Stimulated activated CD8-positive, alpha-beta memory T cell treated with anti-CD3 and anti-CD28 coated beads, Interleukin-7, amount 100 ng/mL, for 1 hour (primary cell): ENCODE results near the gene TNS1.
"Not testable (repeated sequence)": the region's sequence is repeated elsewhere in the genome, so short reads cannot be mapped to it uniquely, and the experiment has no call there.

ENCODE experiments used
- DNase-seq, 2 donors: peaks; one replicate each; pipeline ENCODE4 v3.0.0-alpha.2; 2020; ENCODE audit warnings: low read depth in 2 of 2

Gene TNS1

DNA sequence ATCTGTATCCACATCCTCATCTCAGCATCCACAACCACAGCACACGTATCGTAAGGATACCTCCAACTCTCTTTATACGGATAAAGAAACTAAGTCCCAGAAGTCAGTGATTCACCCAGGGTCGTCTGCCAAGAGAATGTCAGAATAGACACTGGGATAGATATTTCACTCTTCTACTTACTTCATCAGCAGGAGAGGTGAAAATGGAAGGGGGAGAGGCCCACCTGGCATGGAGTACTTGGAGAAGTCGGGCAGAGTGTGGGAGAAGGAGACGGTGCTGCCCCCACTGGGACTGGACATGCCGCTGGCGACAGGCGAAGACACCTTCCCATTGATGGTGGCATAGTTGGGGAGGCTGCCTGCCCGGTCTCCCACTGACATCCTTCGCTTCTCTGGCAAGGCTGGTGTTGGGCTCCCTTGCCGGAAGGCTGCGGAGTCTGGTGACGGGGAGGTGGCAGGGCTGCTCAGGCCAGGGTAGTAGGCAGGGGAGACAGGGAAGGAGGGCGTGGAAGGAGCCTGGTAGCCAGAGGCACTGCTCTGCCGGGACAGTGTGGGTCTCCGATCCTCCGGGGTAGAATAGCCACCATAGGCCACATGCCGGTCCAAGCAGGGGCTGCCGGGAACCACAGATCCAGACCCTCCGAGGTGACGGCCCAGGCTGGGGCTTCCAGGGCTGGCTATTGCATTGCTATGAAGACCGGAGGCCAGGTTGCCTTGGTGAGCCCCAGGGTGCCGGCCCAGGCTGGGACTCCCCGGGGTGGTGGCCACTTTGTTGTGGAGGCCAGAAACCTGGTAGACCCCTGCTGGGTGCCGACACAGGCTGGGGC is 185.1 kb downstream of the TNS1 start:
- no peak for DNase-seq

DNA sequence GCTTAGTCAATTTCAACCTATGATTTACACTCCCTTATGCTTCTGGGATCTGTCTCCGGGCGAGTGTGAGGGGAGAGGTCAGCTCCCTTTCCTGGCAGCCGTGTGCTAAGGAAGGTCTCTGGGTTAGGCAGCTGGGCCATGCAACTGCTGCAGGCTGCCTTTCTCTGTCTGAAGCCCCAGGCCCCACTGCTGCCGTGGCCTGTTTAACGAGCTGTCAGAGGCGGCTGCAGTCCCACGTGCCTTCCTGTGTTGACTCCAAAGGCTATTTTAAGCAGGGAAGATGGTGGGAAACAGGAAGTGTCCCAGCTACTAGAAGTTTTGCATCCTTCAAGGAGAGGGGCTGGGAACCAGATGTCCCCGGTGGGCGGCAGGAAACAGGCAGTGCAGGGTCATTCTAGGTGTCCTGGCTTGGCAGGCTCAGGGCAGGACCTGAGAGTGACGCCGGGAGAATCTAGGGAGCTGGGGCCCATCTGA is 186.4 kb downstream of the TNS1 start:
- DNase-seq = no peak

GRCh38 chr2:217813828-217814227 is 189.0 kb downstream of the TNS1 start:
- DNase-seq = no peak

GRCh38 chr2:217812170-217812569 is 190.6 kb downstream of the TNS1 start:
- no peak for DNase-seq

- DNase-seq = no peak
Observed at GRCh38 chr2:217810260-217810659, 192.5 kb downstream of the TNS1 start.

DNA sequence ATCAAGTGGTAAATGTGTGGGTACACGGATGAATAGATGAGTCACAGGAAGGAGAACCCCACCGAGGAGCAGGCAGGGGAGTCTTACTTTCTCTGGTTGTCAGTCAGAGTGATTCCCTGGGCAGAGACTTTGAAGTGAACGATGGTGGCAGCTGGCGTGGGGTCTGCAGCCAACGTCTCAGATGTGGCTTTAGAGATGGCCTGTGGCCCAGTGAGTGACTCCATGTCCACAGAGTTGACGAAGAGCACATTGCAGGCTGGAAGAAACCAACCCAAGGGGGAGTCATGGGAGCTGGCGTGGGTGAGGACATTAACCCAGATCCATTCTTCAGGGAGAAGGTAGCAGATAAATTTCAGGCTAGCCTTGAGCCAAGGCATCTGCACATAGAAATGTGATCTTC is 193.1 kb downstream of the TNS1 start:
- no peak for DNase-seq

GRCh38 chr2:217808967-217809366 is 193.8 kb downstream of the TNS1 start:
- not testable (repeated sequence) for DNase-seq

- no peak for DNase-seq
Observed at GRCh38 chr2:217808326-217808725, 194.5 kb downstream of the TNS1 start.

GRCh38 chr2:217807753-217808152 is 195.0 kb downstream of the TNS1 start:
- DNase-seq = no peak

DNA sequence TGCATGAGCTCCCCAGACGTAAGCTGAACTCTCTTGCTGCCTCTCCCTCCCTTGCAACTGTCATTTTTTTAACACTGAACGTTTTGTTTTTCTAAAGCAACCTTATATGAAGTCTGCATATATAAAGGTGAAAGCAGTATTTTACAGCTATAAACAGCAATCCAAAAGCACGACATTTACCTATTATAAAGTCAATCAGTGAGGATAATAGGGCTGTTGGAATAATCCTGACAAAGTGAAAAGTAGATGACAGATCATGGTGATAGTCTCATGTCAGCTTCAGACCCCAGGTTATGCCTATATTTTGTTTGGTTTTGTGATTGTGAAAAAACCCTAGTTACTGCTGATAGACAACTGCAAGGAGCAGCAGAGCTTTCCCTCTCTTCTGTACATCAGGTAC is 195.8 kb downstream of the TNS1 start:
- DNase-seq = no peak

DNA sequence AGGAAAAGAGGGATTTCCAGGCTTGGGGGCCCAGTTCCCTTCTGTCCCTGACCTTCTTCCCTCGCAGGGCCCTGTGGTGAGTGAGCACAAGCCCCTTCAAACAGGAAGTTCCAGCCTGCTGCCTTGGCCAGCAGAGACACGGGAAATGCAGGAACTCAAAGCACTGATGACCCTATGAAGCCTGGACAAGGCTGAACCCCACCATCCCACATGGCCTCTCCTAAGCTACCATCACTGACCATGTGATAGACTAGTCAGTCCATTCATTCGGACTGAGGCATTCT is 196.4 kb downstream of the TNS1 start:
- no peak for DNase-seq

DNA sequence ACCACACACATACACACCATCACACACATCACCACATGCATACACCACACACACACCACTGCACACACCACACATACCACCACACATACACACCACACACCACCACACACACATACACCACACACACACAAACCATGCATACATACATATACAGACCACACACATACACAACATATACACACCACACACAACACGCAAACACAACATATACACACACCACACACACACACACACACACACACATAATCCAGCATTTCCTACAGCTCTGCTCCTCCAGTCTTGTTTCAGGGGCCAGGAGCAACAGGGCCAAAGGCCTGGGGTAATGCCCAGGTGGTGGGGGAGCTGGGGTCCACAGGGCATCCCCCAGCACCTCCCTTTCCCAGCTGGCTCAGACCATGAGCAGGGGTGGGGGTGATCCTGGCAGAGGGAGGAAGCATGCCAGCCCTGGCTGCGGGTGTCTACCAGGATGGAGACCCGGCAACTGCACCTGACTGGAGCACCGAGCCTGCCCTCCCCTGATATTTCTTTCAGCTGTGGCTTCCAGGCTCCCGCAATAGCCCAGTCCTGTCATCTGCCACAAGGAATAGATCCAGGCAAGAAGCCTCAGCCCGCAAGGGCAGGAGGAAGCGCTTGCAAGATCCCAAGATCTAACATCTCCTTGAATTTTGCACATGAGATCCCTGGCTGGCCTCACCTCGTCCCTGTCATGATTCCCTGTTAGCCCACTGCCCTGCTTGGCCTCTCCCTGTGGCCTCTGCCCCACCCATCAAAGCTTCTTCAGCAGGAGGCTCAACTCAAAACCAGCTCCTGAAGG is 196.9 kb downstream of the TNS1 start:
- DNase-seq = no peak

DNA sequence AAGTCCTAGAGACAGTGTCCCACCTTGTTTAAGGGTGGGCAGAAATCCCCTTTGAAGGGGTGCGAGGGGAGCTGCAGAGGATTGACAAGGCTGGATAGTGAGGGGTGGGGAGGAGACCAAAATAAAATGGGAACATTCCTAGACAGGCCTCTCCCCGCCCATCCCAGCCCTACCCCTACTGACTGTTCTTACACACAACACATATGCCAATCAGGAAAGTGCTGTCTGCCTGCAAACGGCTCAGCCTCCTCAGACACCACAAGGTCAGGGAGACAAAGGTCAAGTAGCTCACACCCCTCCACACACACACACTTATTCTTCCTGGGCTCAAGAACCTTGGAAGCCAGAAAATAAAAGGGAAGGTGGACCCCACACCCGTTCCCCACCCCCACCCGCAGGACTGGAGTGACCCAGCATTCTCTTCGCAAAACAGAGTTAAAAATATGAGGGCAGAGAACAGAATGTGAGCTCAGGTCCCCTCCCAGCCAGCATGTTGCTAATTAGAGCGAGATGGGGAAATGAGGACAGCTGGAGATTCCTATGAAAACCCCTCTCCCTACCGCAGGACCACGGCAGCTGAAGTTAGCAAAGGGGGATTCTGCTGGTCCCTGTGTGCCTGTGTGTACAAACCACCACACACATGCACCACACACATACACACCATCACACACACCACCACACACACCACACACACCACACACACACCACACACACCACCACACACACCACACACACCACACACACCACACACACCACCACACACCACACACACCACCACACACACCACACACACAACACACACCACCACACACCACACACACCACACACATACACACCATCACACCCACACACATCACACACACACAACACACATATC is 197.8 kb downstream of the TNS1 start:
- no peak for DNase-seq

- DNase-seq = no peak
Observed at GRCh38 chr2:217804338-217804737, 198.5 kb downstream of the TNS1 start.

GRCh38 chr2:217803653-217803960 is 199.2 kb downstream of the TNS1 start:
- no peak for DNase-seq

DNA sequence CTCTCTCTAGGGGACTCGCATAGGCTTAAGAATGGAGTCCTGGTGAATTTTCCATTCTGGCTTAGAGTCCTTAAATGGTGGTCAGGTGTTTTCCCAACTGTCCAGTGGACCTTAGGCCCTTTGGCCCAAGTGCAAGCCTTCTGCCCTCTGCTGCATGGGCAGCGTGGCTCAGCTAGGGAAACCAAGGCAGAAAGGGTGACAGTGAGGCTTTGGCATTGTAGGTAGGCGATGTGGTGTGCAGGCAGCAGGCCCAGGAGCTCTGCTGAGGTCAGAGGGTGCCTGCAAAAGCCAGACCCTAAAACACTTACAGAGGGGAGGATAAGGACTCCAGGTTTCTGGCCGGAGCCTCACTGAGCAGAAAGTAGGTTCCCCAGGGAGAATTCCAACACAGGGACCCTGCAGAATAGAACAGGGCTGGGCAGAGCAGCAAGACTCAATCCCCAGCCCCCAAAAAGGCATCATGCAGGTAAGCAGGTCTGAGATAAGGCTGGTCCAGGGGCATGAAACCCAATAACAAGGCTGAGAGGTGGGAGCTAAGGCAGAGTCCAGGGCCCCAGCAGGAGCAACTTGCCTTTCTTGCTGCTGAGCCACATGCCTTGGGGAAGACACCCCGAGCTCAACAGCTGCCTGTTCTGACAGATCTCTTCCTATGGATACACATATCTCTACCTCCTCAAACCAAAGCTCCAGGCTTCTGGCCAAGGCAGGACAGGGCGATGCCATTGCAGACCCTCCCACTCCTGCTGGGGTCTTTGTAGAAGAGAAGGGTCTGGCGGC is 199.7 kb downstream of the TNS1 start:
- DNase-seq = no peak

DNA sequence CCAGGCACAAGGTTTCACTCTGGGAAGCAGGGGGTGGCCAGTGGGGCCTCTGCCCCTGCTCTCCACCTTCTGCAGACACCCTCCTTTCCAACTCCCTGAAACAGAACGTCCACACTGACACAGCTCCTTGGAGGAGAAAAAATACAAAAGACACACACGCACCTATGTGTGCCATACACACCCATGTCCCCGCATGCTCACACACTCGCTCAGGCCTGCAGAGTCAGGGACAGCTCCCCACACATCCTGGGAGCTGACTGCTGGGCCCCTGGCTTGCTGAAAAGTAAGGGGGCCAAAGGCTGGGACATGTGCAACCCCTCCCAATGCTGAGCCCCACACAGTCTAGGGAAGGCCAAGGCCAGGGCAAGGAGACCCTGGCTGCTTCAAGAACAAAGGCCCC is 200.5 kb downstream of the TNS1 start:
- DNase-seq = no peak

GRCh38 chr2:217801711-217802110 is 201.1 kb downstream of the TNS1 start:
- DNase-seq = no peak

- no peak for DNase-seq
Observed at GRCh38 chr2:217801115-217801531, 201.7 kb downstream of the TNS1 start.

DNA sequence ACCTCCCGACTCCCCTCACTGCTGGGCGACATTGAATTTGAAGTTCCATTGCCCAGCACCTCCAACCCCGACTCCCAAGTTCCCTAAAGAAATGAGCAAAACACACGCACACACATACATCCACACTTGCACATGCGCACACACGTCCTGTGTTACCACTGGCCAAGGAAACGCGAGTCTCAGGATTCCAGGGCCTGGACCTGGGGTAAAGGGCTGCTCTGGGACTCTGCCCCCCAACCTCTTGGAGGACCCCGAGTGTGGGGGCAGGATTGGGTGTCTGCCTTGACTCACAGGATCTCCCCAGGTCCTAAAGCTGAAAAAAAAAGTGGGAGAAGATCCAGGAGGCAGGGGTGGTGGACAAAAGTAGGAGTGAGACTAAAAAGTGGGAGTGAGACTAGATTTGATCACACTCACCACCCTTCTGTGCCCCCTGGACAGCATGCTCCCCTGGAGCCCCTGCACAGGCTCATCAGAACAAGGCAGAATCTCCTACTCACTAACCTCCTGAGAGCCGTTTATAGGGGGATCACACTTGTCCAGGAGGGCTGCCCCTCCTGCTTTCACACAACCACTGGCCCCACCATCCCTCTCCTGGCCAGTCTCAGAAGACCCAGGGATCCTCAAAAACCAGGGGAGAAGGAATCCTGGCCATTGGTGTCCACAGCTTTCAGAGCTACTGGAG is 202.2 kb downstream of the TNS1 start:
- DNase-seq = no peak
